ENCODE results near the gene HLA-DPA1. TPM values are rescaled to one million over a fixed set of nuclear protein-coding genes. Genes with fewer than 3 reads are reported as not detected.

The HLA-DPA1 gene
- total RNA-seq, 1 donor = 0.43 TPM

GRCh38 chr6:33014841-33015634, 58.4 kb downstream of the HLA-DPA1 start:
- H3K4me3 ChIP-seq (ENCODE audit: low read depth, low read length) = no peak overlapping the region
- TF ChIP-seq CTCF (IDR thresholded peaks at IDR 0.05; ENCODE audit: insufficient read depth, low read depth, low read length) = peak; percentile 58
- peak; percentile 87 for DNase-seq (ENCODE audit: low read depth)

Other genes with a start within 250 kb of the HLA-DPA1 start
- gene TAP2, start 234.9 kb downstream of the HLA-DPA1 start, total RNA-seq = 20.6 and 33.7 TPM in 2 replicates
- gene PSMB8, start 229.6 kb downstream of the HLA-DPA1 start, total RNA-seq = 72.5 and 78.2 TPM in 2 replicates
- gene TAP1, start 219.9 kb downstream of the HLA-DPA1 start, total RNA-seq = 70.5 and 122 TPM in 2 replicates
- 34.8 and 59.6 TPM in 2 replicates for gene PSMB9, start 219.5 kb downstream of the HLA-DPA1 start, total RNA-seq
- gene HLA-DMB, start 132.6 kb downstream of the HLA-DPA1 start, total RNA-seq = 1.7 TPM in 1 of 2 replicates, not detected in the other
- gene HLA-DMA, start 120.6 kb downstream of the HLA-DPA1 start, total RNA-seq = 1.9 and 3.5 TPM in 2 replicates
- 126 and 146 TPM in 2 replicates for gene BRD2, start 105.1 kb downstream of the HLA-DPA1 start, total RNA-seq
- not detected in 2 replicates for gene HLA-DOA, start 64.1 kb downstream of the HLA-DPA1 start, total RNA-seq
- gene HLA-DPB1, start 2.3 kb upstream of the HLA-DPA1 start, total RNA-seq = 5.5 and 9.1 TPM in 2 replicates
- under 0.01 and 0.32 TPM in 2 replicates for gene COL11A2, start 118.8 kb upstream of the HLA-DPA1 start, total RNA-seq
- gene RXRB, start 127.0 kb upstream of the HLA-DPA1 start, total RNA-seq = 16.8 and 22.5 TPM in 2 replicates
- 142 and 143 TPM in 2 replicates for gene SLC39A7, start 127.2 kb upstream of the HLA-DPA1 start, total RNA-seq
- gene HSD17B8, start 131.0 kb upstream of the HLA-DPA1 start, total RNA-seq = 4.2 and 4.7 TPM in 2 replicates
- gene RING1, start 134.9 kb upstream of the HLA-DPA1 start, total RNA-seq = 27.2 and 43.8 TPM in 2 replicates
- 35.4 and 38.9 TPM in 2 replicates for gene VPS52, start 198.2 kb upstream of the HLA-DPA1 start, total RNA-seq
- gene RPS18, start 198.4 kb upstream of the HLA-DPA1 start, total RNA-seq = 1,877 and 2,083 TPM in 2 replicates
- gene B3GALT4, start 203.5 kb upstream of the HLA-DPA1 start, total RNA-seq = 2.6 and 5.5 TPM in 2 replicates
- gene WDR46, start 215.6 kb upstream of the HLA-DPA1 start, total RNA-seq = 99.7 and 108 TPM in 2 replicates
- 26.4 and 34.5 TPM in 2 replicates for gene PFDN6, start 216.0 kb upstream of the HLA-DPA1 start, total RNA-seq
- 13.0 and 23.2 TPM in 2 replicates for gene RGL2, start 225.3 kb upstream of the HLA-DPA1 start, total RNA-seq
- gene TAPBP, start 240.4 kb upstream of the HLA-DPA1 start, total RNA-seq = 125 and 132 TPM in 2 replicates
- gene ZBTB22, start 244.1 kb upstream of the HLA-DPA1 start, total RNA-seq = 14.8 and 16.0 TPM in 2 replicates
- gene DAXX, start 249.3 kb upstream of the HLA-DPA1 start, total RNA-seq = 39.6 and 58.7 TPM in 2 replicates